Measurements from ENCODE around the gene SLC22A4. TPM values are rescaled to one million over a fixed set of nuclear protein-coding genes. Genes with fewer than 3 reads are reported as not detected.

Gene SLC22A4
- total RNA-seq, 1 donor from 2014 or later, result not detected

DNA sequence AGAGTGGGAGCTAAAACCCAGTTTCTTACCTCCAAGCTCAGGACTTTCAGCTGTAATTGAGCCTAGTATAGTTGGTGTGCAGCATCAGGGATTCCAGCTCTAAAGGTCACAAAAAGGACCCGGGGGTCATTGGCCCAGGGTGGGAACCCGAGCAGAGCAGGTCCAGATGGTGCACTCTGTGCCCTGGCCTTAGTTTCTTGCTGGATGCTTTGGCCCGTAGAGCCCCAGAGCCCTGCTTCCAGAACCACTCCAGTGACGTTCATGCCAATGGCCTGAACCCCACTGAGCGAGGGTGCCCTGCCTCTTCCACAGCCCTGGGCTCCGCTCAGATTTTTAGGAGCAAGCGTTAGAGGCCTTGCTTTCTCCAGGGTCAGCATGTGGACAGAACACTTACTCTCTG is 83.5 kb downstream of the SLC22A4 start:
- no peak for DNase-seq
- Mint-ChIP-seq H3K27me3 (no peaks in the 10 kb centered on the region), H3K4me3 (no peak overlapping the region), H3K9me3 (no peaks in the 10 kb centered on the region), H3K36me3 (ENCODE audit: low read depth) (peaks cover 16% of the 10 kb centered on the region), H3K4me1 (peaks cover 5% of the 10 kb centered on the region), H3K27ac (no peak overlapping the region)
- ChIA-PET POLR2A (no interaction called here), CTCF (interaction anchor here (1.3 to 2.0 kb wide), 2 partner anchors 37 to 123 kb away, joined by 4 to 5 read pairs; no protein-coding TSS in a partner anchor)
- ATAC-seq (ENCODE audit: low read depth), result no peak
- TF ChIP-seq, protein P1, sequence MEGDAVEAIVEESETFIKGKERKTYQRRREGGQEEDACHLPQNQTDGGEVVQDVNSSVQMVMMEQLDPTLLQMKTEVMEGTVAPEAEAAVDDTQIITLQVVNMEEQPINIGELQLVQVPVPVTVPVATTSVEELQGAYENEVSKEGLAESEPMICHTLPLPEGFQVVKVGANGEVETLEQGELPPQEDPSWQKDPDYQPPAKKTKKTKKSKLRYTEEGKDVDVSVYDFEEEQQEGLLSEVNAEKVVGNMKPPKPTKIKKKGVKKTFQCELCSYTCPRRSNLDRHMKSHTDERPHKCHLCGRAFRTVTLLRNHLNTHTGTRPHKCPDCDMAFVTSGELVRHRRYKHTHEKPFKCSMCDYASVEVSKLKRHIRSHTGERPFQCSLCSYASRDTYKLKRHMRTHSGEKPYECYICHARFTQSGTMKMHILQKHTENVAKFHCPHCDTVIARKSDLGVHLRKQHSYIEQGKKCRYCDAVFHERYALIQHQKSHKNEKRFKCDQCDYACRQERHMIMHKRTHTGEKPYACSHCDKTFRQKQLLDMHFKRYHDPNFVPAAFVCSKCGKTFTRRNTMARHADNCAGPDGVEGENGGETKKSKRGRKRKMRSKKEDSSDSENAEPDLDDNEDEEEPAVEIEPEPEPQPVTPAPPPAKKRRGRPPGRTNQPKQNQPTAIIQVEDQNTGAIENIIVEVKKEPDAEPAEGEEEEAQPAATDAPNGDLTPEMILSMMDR (IDR thresholded peaks at IDR 0.05), result no peak
- intact Hi-C loops (cut with micrococcal nuclease), result no loop called here

DNA sequence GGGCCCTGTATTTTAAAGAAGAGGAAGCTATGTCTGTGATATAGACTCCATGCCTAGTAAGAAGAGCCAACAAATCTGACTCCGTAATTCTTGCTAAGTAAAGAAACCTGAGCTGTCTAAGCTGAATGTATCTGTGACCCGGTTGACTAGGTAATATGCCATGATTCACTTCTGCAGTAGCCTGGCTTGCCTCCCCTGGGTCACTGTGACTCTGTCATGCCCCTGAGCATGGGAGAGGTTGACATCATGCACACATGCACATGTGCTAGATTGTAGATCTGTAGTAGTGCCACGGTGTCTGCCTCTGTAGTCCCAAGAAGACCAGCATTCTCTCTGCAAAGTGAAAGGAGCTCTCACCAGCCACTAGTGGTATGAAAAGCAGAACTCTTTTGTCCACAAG is 84.4 kb downstream of the SLC22A4 start:
- H3K4me1 Mint-ChIP-seq, result peaks cover 5% of the 10 kb centered on the region
- ChIA-PET POLR2A (interaction anchor here (0.7 to 1.5 kb wide), 2 partner anchors 9 to 85 kb away, joined by 4 to 5 read pairs; partner anchors contain the start of genes SLC22A4 and SLC22A5), CTCF (interaction anchor here (1.3 to 2.0 kb wide), 2 partner anchors 36 to 122 kb away, joined by 4 to 5 read pairs; no protein-coding TSS in a partner anchor)
- ATAC-seq (ENCODE audit: low read depth) (peak; percentile 84), DNase-seq (no peak)
- H3K9me3 Mint-ChIP-seq, result no peaks in the 10 kb centered on the region
- H3K4me3 Mint-ChIP-seq, result no peak overlapping the region
- intact Hi-C loops (cut with micrococcal nuclease), result no loop called here
- H3K36me3 Mint-ChIP-seq (ENCODE audit: low read depth), result peaks cover 16% of the 10 kb centered on the region
- H3K27ac Mint-ChIP-seq, result no peak overlapping the region
- H3K27me3 Mint-ChIP-seq, result no peaks in the 10 kb centered on the region
- TF ChIP-seq, protein P1 (IDR thresholded peaks at IDR 0.05), result no peak

DNA sequence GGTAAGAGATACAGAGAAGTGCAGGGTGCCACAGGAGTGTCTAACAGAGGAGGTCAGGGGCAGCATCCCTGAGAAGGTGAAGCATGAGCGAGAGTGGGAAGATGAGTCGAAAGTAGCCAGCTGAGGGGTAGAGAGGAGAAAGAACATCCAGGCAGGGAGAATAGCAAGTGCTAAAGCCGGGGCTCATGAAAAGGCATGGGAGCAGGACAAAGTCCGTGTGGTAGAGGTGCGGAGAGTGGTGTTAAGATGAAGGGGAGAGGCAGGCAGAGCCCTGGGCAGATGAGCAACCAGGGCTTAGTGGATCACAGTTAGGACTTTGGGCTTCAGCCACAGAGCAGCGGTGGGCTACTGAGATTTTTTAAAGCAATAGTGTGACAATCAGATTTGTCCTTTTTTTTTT is 85.9 kb downstream of the SLC22A4 start:
- Mint-ChIP-seq H3K9me3 (no peaks in the 10 kb centered on the region), H3K36me3 (ENCODE audit: low read depth) (peaks cover 16% of the 10 kb centered on the region), H3K27ac (no peak overlapping the region), H3K4me3 (no peak overlapping the region), H3K4me1 (peaks cover 6% of the 10 kb centered on the region), H3K27me3 (no peaks in the 10 kb centered on the region)
- POLR2A ChIA-PET, result no interaction called here
- DNase-seq (no peak), ATAC-seq (ENCODE audit: low read depth) (no peak)
- CTCF ChIA-PET, result no interaction called here
- intact Hi-C loops (cut with micrococcal nuclease), result loop anchor here (10.0 kb wide), 1 partner anchor 725 kb away; no protein-coding TSS in a partner anchor
- TF ChIP-seq, protein P1 (IDR thresholded peaks at IDR 0.05), result no peak

DNA sequence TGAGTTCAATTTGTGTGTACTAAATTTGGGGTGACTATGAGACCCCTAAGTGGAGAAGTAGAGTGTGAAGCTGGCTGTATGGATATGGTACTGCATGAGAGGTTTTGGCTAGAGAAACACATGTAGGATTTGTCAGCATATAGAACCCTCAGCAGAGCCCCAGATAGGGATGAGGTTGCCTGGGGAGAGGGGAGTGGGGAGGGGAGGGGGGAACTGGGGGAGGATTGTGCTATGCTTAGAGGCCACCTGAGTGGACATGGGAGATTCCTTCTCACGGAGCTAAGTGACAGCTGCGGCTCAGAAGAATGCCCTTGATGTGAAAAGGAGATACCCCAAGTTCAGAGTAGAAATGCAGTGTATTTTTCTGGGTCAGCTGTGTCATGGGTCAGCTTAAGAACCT is 86.5 kb downstream of the SLC22A4 start:
- no peak for ATAC-seq (ENCODE audit: low read depth)
- H3K4me1 Mint-ChIP-seq, result peaks cover 13% of the 10 kb centered on the region
- CTCF ChIA-PET, result interaction anchor here (1.0 kb wide), 1 partner anchor 120 kb away, joined by 5 read pairs; no protein-coding TSS in a partner anchor
- DNase-seq, result no peak
- H3K4me3 Mint-ChIP-seq, result no peak overlapping the region
- H3K27me3 Mint-ChIP-seq, result no peaks in the 10 kb centered on the region
- intact Hi-C loops (cut with micrococcal nuclease), result loop anchor here (10.0 kb wide), 1 partner anchor 724 kb away; no protein-coding TSS in a partner anchor
- no peaks in the 10 kb centered on the region for H3K9me3 Mint-ChIP-seq
- H3K36me3 Mint-ChIP-seq (ENCODE audit: low read depth), result peaks cover 16% of the 10 kb centered on the region
- POLR2A ChIA-PET, result no interaction called here
- H3K27ac Mint-ChIP-seq, result no peak overlapping the region
- TF ChIP-seq, protein P1 (IDR thresholded peaks at IDR 0.05), result no peak

DNA sequence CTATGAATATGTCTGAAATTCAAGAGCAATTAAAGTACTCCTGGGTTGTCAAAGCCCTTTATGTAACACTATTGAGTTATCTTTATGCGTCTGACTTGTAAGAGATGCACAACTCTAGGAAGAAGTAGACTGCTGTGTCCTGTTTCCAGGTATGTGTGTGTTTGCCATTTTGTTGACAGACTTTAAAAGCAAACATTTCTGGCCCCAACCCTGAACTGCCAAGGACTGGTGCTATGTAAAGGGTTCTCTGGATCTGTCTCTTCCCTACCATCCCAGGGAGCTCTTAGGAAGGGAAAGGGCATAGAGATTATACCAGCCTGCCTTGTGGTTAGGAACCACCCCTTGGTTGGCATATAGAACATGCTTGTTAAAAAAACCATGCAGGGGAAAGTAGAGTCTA is 87.4 kb downstream of the SLC22A4 start:
- H3K27ac Mint-ChIP-seq, result no peak overlapping the region
- ATAC-seq (ENCODE audit: low read depth) (no peak), DNase-seq (no peak)
- H3K27me3 Mint-ChIP-seq, result no peaks in the 10 kb centered on the region
- intact Hi-C loops (cut with micrococcal nuclease), result loop anchor here (10.0 kb wide), 1 partner anchor 723 kb away; no protein-coding TSS in a partner anchor
- peaks cover 16% of the 10 kb centered on the region for H3K36me3 Mint-ChIP-seq (ENCODE audit: low read depth)
- CTCF ChIA-PET, result interaction anchor here (1.0 kb wide), 1 partner anchor 119 kb away, joined by 5 read pairs; no protein-coding TSS in a partner anchor
- H3K4me3 Mint-ChIP-seq, result no peak overlapping the region
- peaks cover 19% of the 10 kb centered on the region for H3K4me1 Mint-ChIP-seq
- TF ChIP-seq, protein P1 (IDR thresholded peaks at IDR 0.05), result no peak
- H3K9me3 Mint-ChIP-seq, result no peaks in the 10 kb centered on the region
- POLR2A ChIA-PET, result no interaction called here
